Activated effector memory CD4-positive, alpha-beta T cell treated with anti-CD3 and anti-CD28 coated beads, Interleukin-2, amount 50 U/mL, for 16 hours (primary cell): ENCODE measurements around the gene SLC25A5.

Experiments used
- DNase-seq: peaks from one replicate; pipeline ENCODE4 v3.0.0-alpha.2; 2020

SLC25A5 gene

DNA sequence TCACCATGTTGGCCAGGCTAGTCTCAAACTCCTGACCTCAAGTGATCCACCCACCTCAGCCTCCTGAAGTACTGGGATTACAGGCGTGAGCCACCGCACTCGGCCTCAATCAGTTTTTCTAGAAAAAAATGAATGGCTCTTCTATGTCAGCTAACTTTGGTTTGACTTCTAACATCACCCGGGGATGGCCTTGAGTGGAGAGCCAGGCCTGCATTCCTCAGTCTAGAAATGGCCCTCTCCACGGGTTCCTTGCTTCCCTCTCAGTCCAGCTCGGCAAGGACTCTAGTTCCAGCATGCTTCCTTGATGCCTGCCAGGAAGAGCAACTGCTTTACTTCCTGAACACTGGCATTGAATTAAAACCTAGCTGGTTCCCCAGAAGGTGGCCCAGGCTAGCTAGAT, 39.0 kb downstream of the SLC25A5 start:
- DNase-seq: no peak

DNA sequence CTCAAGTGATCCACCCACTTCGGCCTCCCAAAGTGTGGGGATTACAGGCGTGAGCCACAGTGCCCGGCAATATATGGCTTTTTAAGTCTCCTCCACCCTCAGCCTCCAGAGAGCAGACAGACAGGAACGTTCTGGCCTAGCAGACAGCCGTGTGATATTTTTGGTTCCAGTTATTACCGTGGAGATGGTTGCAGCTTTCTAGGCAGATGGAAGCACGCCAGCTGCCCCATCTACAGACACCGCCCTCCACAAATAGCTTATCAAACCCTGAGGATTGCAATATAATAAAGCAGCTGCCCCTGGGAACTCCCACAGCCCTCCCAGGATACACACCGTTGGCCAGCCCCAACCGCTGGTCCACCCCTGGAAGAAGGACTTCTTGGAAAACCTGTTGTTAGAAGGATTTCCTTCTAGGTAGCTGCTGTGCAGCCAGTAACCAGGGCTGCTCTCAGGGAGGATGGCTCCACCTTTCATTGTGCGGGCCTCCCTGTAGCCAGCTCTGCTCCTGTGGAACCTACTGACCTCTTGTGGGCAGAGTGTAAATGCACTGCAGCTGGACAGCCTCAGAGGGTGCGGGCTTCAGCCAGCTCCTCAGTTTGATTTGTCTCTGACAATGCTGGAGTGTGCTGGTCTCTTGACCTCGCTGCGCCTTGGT, 44.0 kb downstream of the SLC25A5 start:
- DNase-seq: no peak

DNA sequence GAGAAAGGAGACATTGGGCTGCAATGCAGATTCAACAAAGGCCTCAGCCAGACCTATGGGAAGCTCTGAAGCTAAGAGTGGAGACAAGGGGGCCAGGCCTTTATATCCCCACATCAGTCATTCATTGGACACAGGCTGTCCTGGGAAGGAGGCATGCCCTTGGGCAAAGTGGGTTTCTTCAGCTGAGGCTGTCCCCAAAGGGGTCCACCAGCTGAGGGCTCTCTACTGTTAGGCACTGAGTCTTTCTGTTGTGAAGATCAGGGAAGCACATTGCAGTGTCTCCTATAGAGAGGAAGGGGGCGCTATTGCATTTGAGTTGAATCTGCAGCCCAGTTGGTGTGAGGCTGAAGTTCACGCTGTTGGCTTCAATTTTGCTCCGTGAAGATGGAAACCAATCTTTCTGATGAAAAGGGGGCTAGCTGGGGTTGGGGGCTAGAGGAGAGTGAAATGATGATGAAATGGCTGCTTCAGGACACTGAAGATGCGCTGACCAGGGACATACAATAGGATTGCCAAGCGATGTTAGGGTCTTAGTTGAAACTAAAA, 48.0 kb downstream of the SLC25A5 start:
- DNase-seq: peak; percentile 64

DNA sequence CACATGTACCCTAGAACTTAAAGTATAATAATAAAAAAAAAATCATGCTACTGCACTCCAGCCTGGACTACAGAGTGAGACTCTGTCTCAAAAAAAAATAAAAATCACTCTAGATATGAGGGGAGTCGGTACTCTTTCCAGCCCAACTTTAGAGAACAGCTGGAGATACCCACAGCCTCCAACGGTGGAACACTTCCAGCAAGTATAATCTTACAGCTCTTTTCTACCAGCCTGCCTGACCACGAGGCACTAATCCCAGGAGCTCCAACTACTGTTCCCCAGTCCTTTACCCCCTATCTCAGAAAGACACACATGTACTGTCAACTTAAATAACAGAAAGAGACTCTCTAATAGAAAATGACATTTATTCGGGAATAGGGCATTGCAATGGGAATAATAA, 50.1 kb downstream of the SLC25A5 start:
- no peak for DNase-seq
